Cerebellar cortex (tissue), 1 donor: ENCODE measurements around the gene GAGE1.
"Not testable (repeated sequence)": the region's sequence is repeated elsewhere in the genome, so short reads cannot be mapped to it uniquely, and the experiment has no call there.

Experiments used
- DNase-seq: peaks from one replicate; pipeline ENCODE4 v3.0.0-alpha.2; 2015; ENCODE audit warnings: low spot score

The GAGE1 gene, protein sequence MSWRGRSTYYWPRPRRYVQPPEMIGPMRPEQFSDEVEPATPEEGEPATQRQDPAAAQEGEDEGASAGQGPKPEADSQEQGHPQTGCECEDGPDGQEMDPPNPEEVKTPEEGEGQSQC

DNA sequence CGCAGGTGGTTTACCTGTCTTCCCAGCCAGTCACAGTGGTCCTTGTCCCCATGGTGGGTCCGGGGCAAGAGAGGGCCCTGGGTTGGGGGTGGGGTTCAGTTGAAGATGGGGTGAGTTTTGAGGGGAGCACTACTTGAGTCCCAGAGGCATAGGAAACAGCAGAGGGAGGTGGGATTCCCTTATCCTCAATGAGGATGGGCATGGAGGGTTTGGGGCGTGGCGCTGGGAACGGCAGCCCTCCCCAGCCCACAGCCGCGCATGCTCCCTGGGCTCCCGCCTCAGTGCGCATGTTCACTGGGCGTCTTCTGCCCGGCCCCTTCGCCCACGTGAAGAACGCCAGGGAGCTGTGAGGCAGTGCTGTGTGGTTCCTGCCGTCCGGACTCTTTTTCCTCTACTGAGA is at the start of gene GAGE1:
Gene GAGE1 (plus strand): TSS at position 301 of the 400 bp plus-strand sequence. CDS start 1,155 bp downstream, outside the sequence.
- DNase-seq = not testable (repeated sequence)

DNA sequence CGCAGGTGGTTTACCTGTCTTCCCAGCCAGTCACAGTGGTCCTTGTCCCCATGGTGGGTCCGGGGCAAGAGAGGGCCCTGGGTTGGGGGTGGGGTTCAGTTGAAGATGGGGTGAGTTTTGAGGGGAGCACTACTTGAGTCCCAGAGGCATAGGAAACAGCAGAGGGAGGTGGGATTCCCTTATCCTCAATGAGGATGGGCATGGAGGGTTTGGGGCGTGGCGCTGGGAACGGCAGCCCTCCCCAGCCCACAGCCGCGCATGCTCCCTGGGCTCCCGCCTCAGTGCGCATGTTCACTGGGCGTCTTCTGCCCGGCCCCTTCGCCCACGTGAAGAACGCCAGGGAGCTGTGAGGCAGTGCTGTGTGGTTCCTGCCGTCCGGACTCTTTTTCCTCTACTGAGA is 47.8 kb upstream of the GAGE1 start, which contains the start of gene GAGE12E:
Gene GAGE12E (plus strand): TSS at position 301 of the 400 bp plus-strand sequence. CDS start 1,155 bp downstream, outside the sequence.
- DNase-seq = not testable (repeated sequence)

DNA sequence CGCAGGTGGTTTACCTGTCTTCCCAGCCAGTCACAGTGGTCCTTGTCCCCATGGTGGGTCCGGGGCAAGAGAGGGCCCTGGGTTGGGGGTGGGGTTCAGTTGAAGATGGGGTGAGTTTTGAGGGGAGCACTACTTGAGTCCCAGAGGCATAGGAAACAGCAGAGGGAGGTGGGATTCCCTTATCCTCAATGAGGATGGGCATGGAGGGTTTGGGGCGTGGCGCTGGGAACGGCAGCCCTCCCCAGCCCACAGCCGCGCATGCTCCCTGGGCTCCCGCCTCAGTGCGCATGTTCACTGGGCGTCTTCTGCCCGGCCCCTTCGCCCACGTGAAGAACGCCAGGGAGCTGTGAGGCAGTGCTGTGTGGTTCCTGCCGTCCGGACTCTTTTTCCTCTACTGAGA is 38.3 kb upstream of the GAGE1 start, which contains the start of gene GAGE12F:
Gene GAGE12F (plus strand): TSS at position 301 of the 400 bp plus-strand sequence. CDS start 1,155 bp downstream, outside the sequence.
- DNase-seq = not testable (repeated sequence)

DNA sequence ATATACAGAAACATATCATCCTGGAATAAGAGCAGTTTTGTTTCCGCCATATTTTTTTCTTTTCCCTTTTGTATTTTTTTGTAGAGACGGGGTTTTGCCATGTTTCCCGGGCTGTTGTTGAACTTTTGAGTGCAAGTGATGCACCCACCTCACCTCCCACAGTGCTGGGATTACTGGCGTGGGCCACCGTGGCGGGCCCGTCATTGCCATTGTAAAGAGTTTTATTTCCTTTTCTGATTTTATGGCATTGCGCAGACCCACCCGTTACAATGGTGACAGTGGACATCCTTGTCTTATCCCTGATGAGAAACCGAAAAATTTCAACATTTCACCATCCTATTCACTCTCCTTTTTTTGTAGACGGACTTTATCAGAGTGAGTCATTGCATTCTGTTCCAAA is 30.1 kb upstream of the GAGE1 start:
- DNase-seq = not testable (repeated sequence)

DNA sequence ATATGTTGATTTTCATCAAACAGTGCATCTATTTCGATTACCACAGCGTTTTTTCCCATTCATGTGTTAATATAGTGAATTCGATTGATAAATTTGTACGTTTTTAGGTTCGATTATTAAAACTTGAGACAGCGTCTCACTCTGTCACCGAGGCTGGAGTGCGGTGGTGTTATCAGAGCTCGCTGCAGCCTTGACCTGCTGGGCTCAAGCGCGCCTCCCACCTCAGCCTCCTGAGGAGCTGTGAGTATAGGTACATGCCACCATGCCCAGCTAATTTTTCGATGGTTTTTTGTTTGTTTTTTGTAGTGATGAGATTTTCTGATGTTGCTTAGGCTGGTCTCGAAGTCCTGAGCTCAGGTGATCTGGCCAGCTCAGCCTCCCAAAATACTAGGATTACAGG is 29.7 kb upstream of the GAGE1 start:
- not testable (repeated sequence) for DNase-seq

DNA sequence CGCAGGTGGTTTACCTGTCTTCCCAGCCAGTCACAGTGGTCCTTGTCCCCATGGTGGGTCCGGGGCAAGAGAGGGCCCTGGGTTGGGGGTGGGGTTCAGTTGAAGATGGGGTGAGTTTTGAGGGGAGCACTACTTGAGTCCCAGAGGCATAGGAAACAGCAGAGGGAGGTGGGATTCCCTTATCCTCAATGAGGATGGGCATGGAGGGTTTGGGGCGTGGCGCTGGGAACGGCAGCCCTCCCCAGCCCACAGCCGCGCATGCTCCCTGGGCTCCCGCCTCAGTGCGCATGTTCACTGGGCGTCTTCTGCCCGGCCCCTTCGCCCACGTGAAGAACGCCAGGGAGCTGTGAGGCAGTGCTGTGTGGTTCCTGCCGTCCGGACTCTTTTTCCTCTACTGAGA is 28.7 kb upstream of the GAGE1 start, which contains the start of gene GAGE12G:
Gene GAGE12G (plus strand): TSS at position 301 of the 400 bp plus-strand sequence. CDS start 1,155 bp downstream, outside the sequence.
- not testable (repeated sequence) for DNase-seq

DNA sequence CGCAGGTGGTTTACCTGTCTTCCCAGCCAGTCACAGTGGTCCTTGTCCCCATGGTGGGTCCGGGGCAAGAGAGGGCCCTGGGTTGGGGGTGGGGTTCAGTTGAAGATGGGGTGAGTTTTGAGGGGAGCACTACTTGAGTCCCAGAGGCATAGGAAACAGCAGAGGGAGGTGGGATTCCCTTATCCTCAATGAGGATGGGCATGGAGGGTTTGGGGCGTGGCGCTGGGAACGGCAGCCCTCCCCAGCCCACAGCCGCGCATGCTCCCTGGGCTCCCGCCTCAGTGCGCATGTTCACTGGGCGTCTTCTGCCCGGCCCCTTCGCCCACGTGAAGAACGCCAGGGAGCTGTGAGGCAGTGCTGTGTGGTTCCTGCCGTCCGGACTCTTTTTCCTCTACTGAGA is 19.2 kb upstream of the GAGE1 start, which contains the start of gene GAGE12H:
Gene GAGE12H (plus strand): TSS at position 301 of the 400 bp plus-strand sequence. CDS start 1,155 bp downstream, outside the sequence.
- not testable (repeated sequence) for DNase-seq

DNA sequence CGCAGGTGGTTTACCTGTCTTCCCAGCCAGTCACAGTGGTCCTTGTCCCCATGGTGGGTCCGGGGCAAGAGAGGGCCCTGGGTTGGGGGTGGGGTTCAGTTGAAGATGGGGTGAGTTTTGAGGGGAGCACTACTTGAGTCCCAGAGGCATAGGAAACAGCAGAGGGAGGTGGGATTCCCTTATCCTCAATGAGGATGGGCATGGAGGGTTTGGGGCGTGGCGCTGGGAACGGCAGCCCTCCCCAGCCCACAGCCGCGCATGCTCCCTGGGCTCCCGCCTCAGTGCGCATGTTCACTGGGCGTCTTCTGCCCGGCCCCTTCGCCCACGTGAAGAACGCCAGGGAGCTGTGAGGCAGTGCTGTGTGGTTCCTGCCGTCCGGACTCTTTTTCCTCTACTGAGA is 9.6 kb upstream of the GAGE1 start, which contains the start of gene GAGE2A:
Gene GAGE2A (plus strand): TSS at position 301 of the 400 bp plus-strand sequence. CDS start 1,155 bp downstream, outside the sequence.
- not testable (repeated sequence) for DNase-seq

DNA sequence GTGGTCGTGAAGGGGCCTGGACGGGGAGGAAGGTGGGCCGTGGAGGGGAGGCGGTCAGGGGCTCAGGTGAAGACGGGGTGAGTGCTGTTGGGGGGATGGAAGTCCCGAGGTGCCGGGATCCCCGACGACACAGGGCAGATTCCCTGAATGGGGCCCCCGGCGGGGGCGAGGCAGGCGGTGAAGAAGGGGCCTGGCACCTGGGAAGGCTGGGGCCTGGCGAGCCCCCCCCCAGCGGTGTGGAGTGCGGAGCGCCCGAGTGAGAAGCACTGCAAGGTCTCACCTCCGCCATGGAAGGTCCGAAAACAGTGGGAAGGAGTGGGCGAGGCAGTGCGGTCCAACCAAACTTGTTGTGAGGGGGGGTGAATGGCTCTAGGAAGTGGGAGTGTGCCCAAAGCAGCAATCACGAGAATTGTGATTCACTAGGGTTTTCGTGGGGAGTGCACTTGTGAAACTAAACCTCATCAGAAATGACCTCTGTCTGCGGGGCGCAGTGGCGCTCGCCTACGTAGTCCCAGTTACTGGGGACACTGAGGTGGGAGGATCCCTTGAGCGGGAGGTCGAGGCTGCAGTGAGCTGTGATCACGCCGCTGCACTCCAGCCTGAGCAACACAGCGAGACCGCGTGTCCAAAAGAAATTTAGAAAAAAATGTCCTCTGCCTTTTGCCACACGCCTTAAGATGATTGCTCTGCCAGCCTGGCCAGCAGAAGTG is 8.9 kb upstream of the GAGE1 start:
- DNase-seq = not testable (repeated sequence)

DNA sequence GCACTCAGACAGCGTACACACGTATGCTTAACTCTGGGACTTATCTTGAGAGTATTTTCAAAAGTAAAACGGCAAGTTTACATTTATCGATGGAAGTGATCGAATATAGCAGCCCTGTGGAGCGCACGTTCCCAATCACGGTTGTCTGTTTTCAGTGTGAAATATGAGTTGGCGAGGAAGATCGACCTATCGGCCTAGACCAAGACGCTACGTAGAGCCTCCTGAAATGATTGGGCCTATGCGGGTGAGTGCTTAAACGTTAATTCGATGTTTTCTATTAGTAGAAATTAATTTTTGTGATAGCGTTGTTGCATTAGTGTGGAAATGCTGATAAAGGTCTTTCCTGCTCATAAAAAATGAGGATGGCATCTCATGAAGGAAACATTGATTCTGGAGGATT is 8.3 kb upstream of the GAGE1 start:
- not testable (repeated sequence) for DNase-seq

DNA sequence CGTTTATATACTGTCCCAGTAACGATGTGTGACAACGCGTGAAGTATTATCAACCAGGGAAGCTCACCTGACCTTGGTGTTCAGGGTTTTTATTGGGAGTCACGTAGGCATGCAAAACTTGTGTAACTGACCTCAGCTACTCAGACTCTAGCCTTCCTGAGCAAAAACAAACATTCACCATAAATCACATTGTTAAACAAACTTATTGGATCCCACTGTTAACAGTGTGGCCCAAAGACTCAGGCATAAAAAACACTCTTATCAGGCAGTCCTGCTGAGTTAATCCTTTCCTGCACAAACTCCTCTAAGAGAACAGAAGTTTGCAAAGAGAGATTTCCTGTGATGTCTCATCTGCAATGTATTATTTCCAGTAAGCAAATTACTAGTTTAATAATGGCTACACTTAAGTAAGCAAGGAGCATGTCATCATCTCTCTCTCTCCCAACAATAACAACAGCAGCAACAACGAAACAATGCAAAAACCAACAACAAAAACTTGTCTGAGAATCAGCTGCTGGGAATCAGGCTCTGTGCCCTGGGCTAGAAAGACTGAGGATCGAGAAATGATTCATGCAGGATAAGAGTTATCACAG is 12.0 kb downstream of the GAGE1 start:
- no peak for DNase-seq

DNA sequence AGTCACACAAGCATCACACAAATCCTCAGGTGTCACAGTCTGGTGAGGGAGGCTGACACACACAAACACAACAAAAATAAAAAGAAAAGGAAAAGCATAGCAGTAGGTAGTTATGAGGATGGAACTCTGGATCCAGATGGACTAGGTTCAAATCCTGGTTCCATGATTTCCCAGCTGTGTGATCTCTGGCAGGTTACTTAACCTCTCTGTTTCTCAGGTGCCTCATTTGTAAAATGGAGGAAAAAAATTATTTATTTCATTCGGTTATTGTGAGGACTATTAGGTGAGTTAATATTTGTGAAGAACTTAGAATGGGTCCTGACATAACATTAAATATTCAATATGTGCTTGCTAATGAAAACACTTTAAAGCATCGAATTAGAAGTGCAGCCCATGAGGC is 19.8 kb downstream of the GAGE1 start:
- no peak for DNase-seq

DNA sequence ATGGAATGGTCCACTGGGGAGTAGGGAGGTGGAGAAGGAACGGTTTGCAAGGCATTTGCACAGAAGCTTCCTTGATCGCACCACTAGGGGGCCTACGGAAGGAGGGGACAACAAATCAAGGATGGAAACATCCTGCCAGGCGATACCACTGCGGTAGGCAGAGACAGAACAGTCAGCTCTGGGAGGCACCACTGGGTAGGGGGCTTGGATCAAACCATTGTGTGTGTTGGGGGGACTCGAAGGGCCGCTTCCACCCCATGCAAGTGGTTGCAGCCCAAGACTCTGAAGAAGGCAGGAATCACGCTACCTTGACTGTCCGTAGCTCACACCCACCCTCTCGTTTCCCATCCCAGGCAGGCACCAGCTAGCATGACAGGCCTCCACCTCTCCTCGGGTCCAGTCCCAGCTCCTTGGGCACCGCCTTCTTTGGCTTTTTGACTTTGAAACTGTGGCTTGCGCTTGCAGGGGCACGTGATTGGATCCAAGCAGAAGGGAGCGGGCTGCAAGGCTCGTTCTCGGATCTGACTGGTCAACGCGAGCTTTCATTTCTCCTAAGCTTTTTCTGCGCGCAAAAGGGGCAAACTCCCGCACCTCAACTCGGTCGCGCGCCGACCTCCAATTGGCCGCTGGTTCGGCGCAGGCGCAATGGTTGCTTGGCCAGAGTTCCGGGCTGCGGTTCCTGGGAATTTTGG is 28.4 kb downstream of the GAGE1 start:
- DNase-seq = peak; percentile 75

DNA sequence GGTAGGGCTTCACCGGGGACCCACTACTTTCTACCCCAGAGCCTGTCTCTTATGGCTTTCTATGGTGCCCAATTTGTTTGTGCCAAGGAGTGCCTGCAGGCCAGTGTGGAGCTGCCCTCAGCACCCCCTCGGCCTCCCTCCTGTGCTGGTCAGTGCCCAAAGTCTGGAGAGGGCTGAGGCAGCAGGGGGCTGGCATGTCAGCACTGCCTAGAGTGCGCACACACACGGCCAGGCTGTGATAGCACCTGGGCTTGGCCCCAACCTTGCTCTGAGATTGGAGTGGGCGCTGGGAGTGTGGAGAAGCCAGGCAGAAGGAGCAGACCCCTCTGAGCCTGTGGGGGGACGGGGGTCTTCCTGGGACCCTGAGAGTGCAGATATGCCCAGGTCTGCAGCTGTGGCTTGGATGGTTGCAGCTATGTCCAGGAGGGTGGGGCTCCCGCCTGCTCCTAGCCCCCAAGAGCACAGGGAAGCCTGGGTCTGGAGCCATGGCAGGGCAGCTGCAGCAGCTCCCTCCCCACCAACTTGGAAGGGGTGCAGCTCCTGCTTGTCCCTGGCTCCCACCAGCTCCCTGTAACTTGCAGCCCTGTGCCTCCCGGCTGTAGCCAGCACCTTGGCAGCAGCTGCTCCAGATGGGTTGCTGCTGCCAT is 46.3 kb downstream of the GAGE1 start:
- DNase-seq = no peak

DNA sequence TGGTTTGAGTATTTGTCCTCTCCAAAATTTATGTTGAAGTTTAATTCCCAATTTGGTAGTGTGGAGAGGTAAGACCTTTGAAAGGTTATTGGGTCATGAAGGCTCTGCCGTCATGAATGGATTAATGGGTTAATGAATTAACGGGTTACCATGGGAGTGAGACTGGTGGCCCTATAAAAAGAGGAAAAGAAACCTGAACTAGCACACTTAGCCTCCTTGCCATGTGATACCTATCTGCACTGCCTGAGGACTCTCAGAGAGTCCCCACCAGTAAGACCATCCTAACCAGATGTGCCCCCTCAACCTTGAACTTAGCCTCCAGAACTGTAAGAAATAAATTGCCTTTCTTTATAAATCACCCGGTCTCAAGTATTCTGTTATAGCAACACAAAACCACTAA is 57.7 kb downstream of the GAGE1 start:
- DNase-seq = no peak
